ENCODE results near the gene SIX3.

The SIX3 gene

GRCh38 chr2:44930274-44931197, 11.0 kb upstream of the SIX3 start:
- Histone ChIP-seq H3K9ac (ENCODE audit: low read depth in 1 of 2, low read length in 2 of 2) (no peak overlapping the region), H3K9me3 (ENCODE audit: control insufficient read depth in 2 of 2, low read length in 2 of 2) (no peaks in the 10 kb centered on the region), H3K4me1 (ENCODE audit: control insufficient read depth in 2 of 2, insufficient read depth in 2 of 2, low read length in 2 of 2) (peaks cover 0 to 4% of the 10 kb centered on the region in 2 donors), H3K27ac (ENCODE audit: low read depth in 2 of 2, low read length in 2 of 2) (no peak overlapping the region), H3K27me3 (ENCODE audit: control insufficient read depth in 2 of 2, insufficient read depth in 2 of 2, low read length in 2 of 2) (peaks cover 64 to 79% of the 10 kb centered on the region in 2 donors), H3K36me3 (ENCODE audit: control insufficient read depth in 2 of 2, insufficient read depth in 2 of 2, low read length in 2 of 2) (no peaks in the 10 kb centered on the region), H3K4me3 (ENCODE audit: low read length in 2 of 2) (no peak overlapping the region)

GRCh38 chr2:44931198-44931780, 10.2 kb upstream of the SIX3 start:
- H3K27me3 ChIP-seq (ENCODE audit: control insufficient read depth in 2 of 2, insufficient read depth in 2 of 2, low read length in 2 of 2): peaks cover 62 to 77% of the 10 kb centered on the region in 2 donors

GRCh38 chr2:44932079-44932478, 9.4 kb upstream of the SIX3 start:
- Histone ChIP-seq H3K27me3 (ENCODE audit: control insufficient read depth in 2 of 2, insufficient read depth in 2 of 2, low read length in 2 of 2) (peaks cover 66 to 80% of the 10 kb centered on the region in 2 donors), H3K9me3 (ENCODE audit: control insufficient read depth in 2 of 2, low read length in 2 of 2) (no peaks in the 10 kb centered on the region), H3K4me1 (ENCODE audit: control insufficient read depth in 2 of 2, insufficient read depth in 2 of 2, low read length in 2 of 2) (peaks cover 0 to 4% of the 10 kb centered on the region in 2 donors), H3K9ac (ENCODE audit: low read depth in 1 of 2, low read length in 2 of 2) (no peak overlapping the region), H3K4me3 (ENCODE audit: low read length in 2 of 2) (no peak overlapping the region), H3K36me3 (ENCODE audit: control insufficient read depth in 2 of 2, insufficient read depth in 2 of 2, low read length in 2 of 2) (no peaks in the 10 kb centered on the region), H3K27ac (ENCODE audit: low read depth in 2 of 2, low read length in 2 of 2) (no peak overlapping the region)

More at GRCh38 chr2:44931198-44931780, 10.2 kb upstream of the SIX3 start:
- H3K27ac ChIP-seq (ENCODE audit: low read depth in 2 of 2, low read length in 2 of 2): no peak overlapping the region
- H3K9ac ChIP-seq (ENCODE audit: low read depth in 1 of 2, low read length in 2 of 2): no peak overlapping the region
- peaks cover 0 to 4% of the 10 kb centered on the region in 2 donors for H3K4me1 ChIP-seq (ENCODE audit: control insufficient read depth in 2 of 2, insufficient read depth in 2 of 2, low read length in 2 of 2)
- H3K9me3 ChIP-seq (ENCODE audit: control insufficient read depth in 2 of 2, low read length in 2 of 2): no peaks in the 10 kb centered on the region
- H3K4me3 ChIP-seq (ENCODE audit: low read length in 2 of 2): no peak overlapping the region
- no peaks in the 10 kb centered on the region for H3K36me3 ChIP-seq (ENCODE audit: control insufficient read depth in 2 of 2, insufficient read depth in 2 of 2, low read length in 2 of 2)

- Histone ChIP-seq H3K36me3 (ENCODE audit: control insufficient read depth in 2 of 2, insufficient read depth in 2 of 2, low read length in 2 of 2) (no peaks in the 10 kb centered on the region), H3K4me3 (ENCODE audit: low read length in 2 of 2) (no peak overlapping the region), H3K27me3 (ENCODE audit: control insufficient read depth in 2 of 2, insufficient read depth in 2 of 2, low read length in 2 of 2) (peaks cover 64 to 84% of the 10 kb centered on the region in 2 donors), H3K27ac (ENCODE audit: low read depth in 2 of 2, low read length in 2 of 2) (no peak overlapping the region), H3K9me3 (ENCODE audit: control insufficient read depth in 2 of 2, low read length in 2 of 2) (no peaks in the 10 kb centered on the region), H3K4me1 (ENCODE audit: control insufficient read depth in 2 of 2, insufficient read depth in 2 of 2, low read length in 2 of 2) (peaks cover 1 to 5% of the 10 kb centered on the region in 2 donors), H3K9ac (ENCODE audit: low read depth in 1 of 2, low read length in 2 of 2) (no peak overlapping the region)
Observed at GRCh38 chr2:44932564-44933392, 8.7 kb upstream of the SIX3 start.

GRCh38 chr2:44933434-44933951, 8.0 kb upstream of the SIX3 start:
- no peak overlapping the region for H3K27ac ChIP-seq (ENCODE audit: low read depth in 2 of 2, low read length in 2 of 2)
- H3K9ac ChIP-seq (ENCODE audit: low read depth in 1 of 2, low read length in 2 of 2): no peak overlapping the region
- no peak overlapping the region for H3K4me3 ChIP-seq (ENCODE audit: low read length in 2 of 2)
- no peaks in the 10 kb centered on the region for H3K9me3 ChIP-seq (ENCODE audit: control insufficient read depth in 2 of 2, low read length in 2 of 2)
- H3K36me3 ChIP-seq (ENCODE audit: control insufficient read depth in 2 of 2, insufficient read depth in 2 of 2, low read length in 2 of 2): no peaks in the 10 kb centered on the region
- peaks cover 8 to 12% of the 10 kb centered on the region in 2 donors for H3K4me1 ChIP-seq (ENCODE audit: control insufficient read depth in 2 of 2, insufficient read depth in 2 of 2, low read length in 2 of 2)
- H3K27me3 ChIP-seq (ENCODE audit: control insufficient read depth in 2 of 2, insufficient read depth in 2 of 2, low read length in 2 of 2): peaks cover 68 to 84% of the 10 kb centered on the region in 2 donors

GRCh38 chr2:44934038-44934982, 7.2 kb upstream of the SIX3 start:
- Histone ChIP-seq H3K27me3 (ENCODE audit: control insufficient read depth in 2 of 2, insufficient read depth in 2 of 2, low read length in 2 of 2) (peaks cover 70 to 81% of the 10 kb centered on the region in 2 donors), H3K9ac (ENCODE audit: low read depth in 1 of 2, low read length in 2 of 2) (no peak overlapping the region), H3K36me3 (ENCODE audit: control insufficient read depth in 2 of 2, insufficient read depth in 2 of 2, low read length in 2 of 2) (no peaks in the 10 kb centered on the region), H3K4me1 (ENCODE audit: control insufficient read depth in 2 of 2, insufficient read depth in 2 of 2, low read length in 2 of 2) (peaks cover 9 to 13% of the 10 kb centered on the region in 2 donors), H3K4me3 (ENCODE audit: low read length in 2 of 2) (no peak overlapping the region), H3K27ac (ENCODE audit: low read depth in 2 of 2, low read length in 2 of 2) (no peak overlapping the region), H3K9me3 (ENCODE audit: control insufficient read depth in 2 of 2, low read length in 2 of 2) (no peaks in the 10 kb centered on the region)

- Histone ChIP-seq H3K4me1 (ENCODE audit: control insufficient read depth in 2 of 2, insufficient read depth in 2 of 2, low read length in 2 of 2) (peaks cover 9 to 13% of the 10 kb centered on the region in 2 donors), H3K9ac (ENCODE audit: low read depth in 1 of 2, low read length in 2 of 2) (no peak overlapping the region), H3K27ac (ENCODE audit: low read depth in 2 of 2, low read length in 2 of 2) (no peak overlapping the region), H3K27me3 (ENCODE audit: control insufficient read depth in 2 of 2, insufficient read depth in 2 of 2, low read length in 2 of 2) (peaks cover 72 to 84% of the 10 kb centered on the region in 2 donors), H3K36me3 (ENCODE audit: control insufficient read depth in 2 of 2, insufficient read depth in 2 of 2, low read length in 2 of 2) (no peaks in the 10 kb centered on the region), H3K9me3 (ENCODE audit: control insufficient read depth in 2 of 2, low read length in 2 of 2) (no peaks in the 10 kb centered on the region), H3K4me3 (ENCODE audit: low read length in 2 of 2) (no peak overlapping the region)
Observed at GRCh38 chr2:44934983-44935728, 6.3 kb upstream of the SIX3 start.

- no peak overlapping the region for H3K4me3 ChIP-seq (ENCODE audit: low read length in 2 of 2)
- no peak overlapping the region for H3K9ac ChIP-seq (ENCODE audit: low read depth in 1 of 2, low read length in 2 of 2)
- H3K27me3 ChIP-seq (ENCODE audit: control insufficient read depth in 2 of 2, insufficient read depth in 2 of 2, low read length in 2 of 2): peaks cover 72 to 84% of the 10 kb centered on the region in 2 donors
- H3K36me3 ChIP-seq (ENCODE audit: control insufficient read depth in 2 of 2, insufficient read depth in 2 of 2, low read length in 2 of 2): no peaks in the 10 kb centered on the region
- no peak overlapping the region for H3K27ac ChIP-seq (ENCODE audit: low read depth in 2 of 2, low read length in 2 of 2)
- H3K9me3 ChIP-seq (ENCODE audit: control insufficient read depth in 2 of 2, low read length in 2 of 2): no peaks in the 10 kb centered on the region
- peaks cover 9 to 13% of the 10 kb centered on the region in 2 donors for H3K4me1 ChIP-seq (ENCODE audit: control insufficient read depth in 2 of 2, insufficient read depth in 2 of 2, low read length in 2 of 2)
Observed at GRCh38 chr2:44935729-44936098, 5.8 kb upstream of the SIX3 start.

Measured in mucosa of rectum (tissue), 2 donors.